OCI-LY7 (cell line): ENCODE data around the gene APOBEC3H.

ENCODE experiments used
- CTCF ChIP-seq: fragments of 200-600 bp; sonication (generic); conservative IDR thresholded peaks from 2 replicates; pipeline ENCODE4 v1.5.1; 2014; ENCODE audit warnings: mild to moderate bottlenecking, antibody characterized with exemption, low read length, moderate library complexity, mixed read lengths
- EZH2phosphoT487 ChIP-seq: fragments of 200-600 bp; sonication (generic); IDR thresholded peaks from 2 replicates; pipeline ENCODE4 v1.6.1; 2018; ENCODE audit warnings: low read depth, borderline replicate concordance, mild to moderate bottlenecking, mixed run types, antibody characterized with exemption, low read length, moderate library complexity, mixed read lengths

- TF ChIP-seq CTCF (no peak), EZH2phosphoT487 (no peak)
These were observed 982 bp downstream of the APOBEC3H start for GRCh38 chr22:39098026-39098425.
